HL-60 (cell line): ENCODE measurements around the gene EHBP1.

ENCODE experiments used
- DNase-seq, 2 experiments: peaks; one replicate each; pipeline ENCODE4 v3.0.0-alpha.2; 2010 to 2020; ENCODE audit warnings: low read depth in 1 of 2, low spot score in 1 of 2
- H3K27ac ChIP-seq: fragments of 250-450 bp; sonication (Bioruptor Pico); replicated peaks from 2 replicates; pipeline ENCODE4 v1.5.1; 2020; ENCODE audit warnings: mild to moderate bottlenecking, moderate library complexity
- H3K27me3 ChIP-seq: fragments of 250-450 bp; sonication (Bioruptor Pico); 2 replicates; pipeline ENCODE4 v1.5.1; 2021; ENCODE audit warnings: mild to moderate bottlenecking, moderate library complexity; ENCODE audit not compliant: insufficient read depth, poor library complexity, severe bottlenecking
- H3K4me3 ChIP-seq: replicated peaks from 2 replicates; pipeline ENCODE4 v1.5.1; 2011; ENCODE audit warnings: mild to moderate bottlenecking, control low read depth, low read length; ENCODE audit not compliant: insufficient read depth
- GABPA ChIP-seq: IDR thresholded peaks from 2 replicates; pipeline ENCODE4 v1.6.1; 2012; ENCODE audit warnings: low read depth
- POLR2AphosphoS5 ChIP-seq: IDR thresholded peaks from 2 replicates; pipeline ENCODE4 v1.6.1; 2012; ENCODE audit warnings: low read depth
- REST ChIP-seq: IDR thresholded peaks from 2 replicates; pipeline ENCODE4 v1.6.1; 2012; ENCODE audit warnings: low read depth; ENCODE audit not compliant: insufficient replicate concordance
- SPI1 ChIP-seq: IDR thresholded peaks from 2 replicates; pipeline ENCODE4 v1.6.1; 2012; ENCODE audit warnings: low read depth, mild to moderate bottlenecking, borderline replicate concordance
- TF ChIP-seq, protein P1 (sequence below): IDR thresholded peaks from one replicate; pipeline ENCODE4 v1.5.1; 2011; ENCODE audit warnings: low read length, control low read depth, inconsistent platforms; ENCODE audit not compliant: insufficient read depth

Gene EHBP1

GRCh38 chr2:62660087-62660486 lies 45.4 kb upstream of the EHBP1 start:
- H3K27ac ChIP-seq, result no peak overlapping the region
- TF ChIP-seq, protein P1, sequence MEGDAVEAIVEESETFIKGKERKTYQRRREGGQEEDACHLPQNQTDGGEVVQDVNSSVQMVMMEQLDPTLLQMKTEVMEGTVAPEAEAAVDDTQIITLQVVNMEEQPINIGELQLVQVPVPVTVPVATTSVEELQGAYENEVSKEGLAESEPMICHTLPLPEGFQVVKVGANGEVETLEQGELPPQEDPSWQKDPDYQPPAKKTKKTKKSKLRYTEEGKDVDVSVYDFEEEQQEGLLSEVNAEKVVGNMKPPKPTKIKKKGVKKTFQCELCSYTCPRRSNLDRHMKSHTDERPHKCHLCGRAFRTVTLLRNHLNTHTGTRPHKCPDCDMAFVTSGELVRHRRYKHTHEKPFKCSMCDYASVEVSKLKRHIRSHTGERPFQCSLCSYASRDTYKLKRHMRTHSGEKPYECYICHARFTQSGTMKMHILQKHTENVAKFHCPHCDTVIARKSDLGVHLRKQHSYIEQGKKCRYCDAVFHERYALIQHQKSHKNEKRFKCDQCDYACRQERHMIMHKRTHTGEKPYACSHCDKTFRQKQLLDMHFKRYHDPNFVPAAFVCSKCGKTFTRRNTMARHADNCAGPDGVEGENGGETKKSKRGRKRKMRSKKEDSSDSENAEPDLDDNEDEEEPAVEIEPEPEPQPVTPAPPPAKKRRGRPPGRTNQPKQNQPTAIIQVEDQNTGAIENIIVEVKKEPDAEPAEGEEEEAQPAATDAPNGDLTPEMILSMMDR, result no peak
- TF ChIP-seq REST (no peak), POLR2AphosphoS5 (no peak), GABPA (no peak), SPI1 (no peak)
- no peaks in the 10 kb centered on the region for H3K27me3 ChIP-seq
- DNase-seq, result no peak
- no peak overlapping the region for H3K4me3 ChIP-seq

- H3K27ac ChIP-seq, result no peak overlapping the region
- peak; percentile 4 for DNase-seq
- H3K27me3 ChIP-seq, result no peaks in the 10 kb centered on the region
- TF ChIP-seq, protein P1, result no peak
- TF ChIP-seq GABPA, result no peak
- TF ChIP-seq SPI1, result no peak
- no peak for TF ChIP-seq POLR2AphosphoS5
- H3K4me3 ChIP-seq, result no peak overlapping the region
These were observed 44.8 kb upstream of the EHBP1 start for GRCh38 chr2:62660582-62661262.

DNA sequence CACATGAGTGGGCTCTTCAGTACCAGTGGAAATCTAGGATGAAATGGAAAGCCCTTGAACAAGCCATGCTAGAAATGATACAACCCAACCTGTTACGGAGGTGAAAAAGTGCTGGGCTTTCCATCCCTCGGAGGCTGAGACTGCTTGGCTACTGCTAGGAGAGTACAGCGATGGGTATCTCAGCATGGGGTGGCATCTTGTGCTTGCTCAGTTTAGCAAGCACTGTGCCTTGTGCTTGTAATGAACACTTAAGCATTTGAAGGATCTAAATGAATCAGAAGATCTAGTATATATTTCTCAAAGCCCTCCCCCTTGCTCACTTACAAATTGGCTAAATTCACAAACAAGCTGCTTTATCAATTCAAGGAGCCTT lies 44.3 kb upstream of the EHBP1 start:
- H3K27me3 ChIP-seq, result no peaks in the 10 kb centered on the region
- TF ChIP-seq POLR2AphosphoS5 (no peak), REST (no peak), GABPA (no peak), SPI1 (no peak)
- TF ChIP-seq, protein P1, result no peak
- DNase-seq, result no peak
- no peak overlapping the region for H3K4me3 ChIP-seq
- H3K27ac ChIP-seq, result no peak overlapping the region

- no peaks in the 10 kb centered on the region for H3K27me3 ChIP-seq
- TF ChIP-seq, protein P1, result no peak
- TF ChIP-seq REST (no peak), GABPA (no peak), POLR2AphosphoS5 (no peak), SPI1 (no peak)
- DNase-seq, result no peak
- no peak overlapping the region for H3K27ac ChIP-seq
- H3K4me3 ChIP-seq, result no peak overlapping the region
These were observed 43.4 kb upstream of the EHBP1 start for GRCh38 chr2:62662131-62662530.
